ENCODE results near the gene SFXN1.
"Not testable (repeated sequence)": the region's sequence is repeated elsewhere in the genome, so short reads cannot be mapped to it uniquely, and the experiment has no call there.

SFXN1 gene

DNA sequence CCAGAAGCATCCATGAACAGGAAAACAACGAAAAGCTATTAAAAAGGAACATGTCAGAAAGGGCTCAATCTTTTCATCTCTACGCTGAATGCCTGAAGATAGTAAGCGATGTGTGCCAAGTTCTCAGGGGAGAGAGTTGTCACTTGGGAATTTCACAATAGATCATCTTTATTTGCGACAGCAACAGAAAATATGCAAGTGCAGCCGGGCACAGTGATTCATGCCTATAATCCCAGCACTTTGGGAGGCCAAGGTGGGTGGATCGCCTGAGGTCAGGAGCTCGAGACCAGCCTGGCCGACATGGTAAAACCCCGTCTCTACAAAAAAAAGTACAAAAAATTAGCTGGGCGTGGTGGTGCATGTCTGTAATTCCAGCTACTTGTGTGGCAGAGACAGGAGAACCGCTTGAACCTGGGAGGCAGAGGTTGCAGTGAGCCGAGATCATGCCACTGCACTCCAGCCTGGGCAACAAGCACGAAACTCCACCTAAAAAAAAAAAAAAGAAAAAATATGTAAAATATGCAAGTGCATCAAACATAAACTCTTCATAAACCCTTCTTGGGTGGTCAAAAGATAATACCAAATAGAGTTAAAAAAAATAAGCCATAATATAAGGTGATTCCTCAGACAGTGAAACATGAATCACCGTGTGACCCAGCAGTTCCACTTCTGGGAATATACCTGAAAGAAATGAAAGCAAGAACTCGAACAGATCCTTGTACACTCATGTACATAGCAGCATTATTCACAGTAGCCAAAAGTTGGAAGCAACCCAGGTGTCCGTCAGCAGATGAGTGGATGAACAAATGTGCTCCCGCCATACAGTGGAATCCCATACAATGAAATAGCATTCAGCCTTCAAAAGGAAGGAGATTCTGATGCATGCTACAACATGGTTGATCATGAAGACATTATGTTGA, 16.2 kb downstream of the SFXN1 start:
- DNase-seq (ENCODE audit: low read depth, low spot score), result no peak

DNA sequence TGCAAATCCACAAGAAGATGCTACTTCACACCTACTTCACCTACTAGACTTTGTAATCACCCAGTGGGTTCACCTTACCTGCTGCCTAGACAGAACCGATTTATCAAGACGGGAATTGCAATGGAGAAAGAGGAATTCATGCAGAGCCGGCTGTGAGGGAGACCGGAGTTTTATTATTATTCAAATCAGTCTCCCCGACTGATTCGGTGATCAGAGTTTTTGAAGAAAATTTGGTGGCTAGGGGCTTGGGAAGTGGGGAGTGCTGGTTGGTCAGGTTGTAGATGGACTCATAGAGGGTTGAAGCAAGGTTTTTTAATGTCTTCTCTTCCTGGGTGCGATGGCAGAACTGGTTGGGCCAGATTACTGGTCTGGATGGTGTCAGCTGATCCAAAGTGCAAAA, 23.4 kb downstream of the SFXN1 start:
- DNase-seq (ENCODE audit: low read depth, low spot score), result no peak

DNA sequence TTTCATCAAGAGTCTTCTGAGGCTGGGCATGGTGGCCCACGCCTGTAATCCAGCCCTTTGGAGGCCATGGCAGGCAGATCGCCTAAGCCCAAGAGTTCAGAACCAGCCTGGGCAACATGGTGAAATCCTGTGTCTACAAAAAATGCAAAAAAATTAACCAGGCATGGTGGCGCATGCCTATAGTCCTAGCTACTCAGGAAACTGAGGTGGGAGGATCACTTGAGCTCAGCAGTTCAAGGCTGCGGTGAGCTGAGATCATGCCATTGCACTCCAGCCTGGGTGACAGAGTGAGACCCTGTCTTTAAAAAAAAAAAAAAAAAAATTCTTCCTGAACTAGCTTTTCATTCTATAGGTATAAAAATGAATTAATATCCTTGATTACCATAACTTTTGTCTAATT, 29.3 kb downstream of the SFXN1 start:
- DNase-seq (ENCODE audit: low read depth, low spot score), result not testable (repeated sequence)

DNA sequence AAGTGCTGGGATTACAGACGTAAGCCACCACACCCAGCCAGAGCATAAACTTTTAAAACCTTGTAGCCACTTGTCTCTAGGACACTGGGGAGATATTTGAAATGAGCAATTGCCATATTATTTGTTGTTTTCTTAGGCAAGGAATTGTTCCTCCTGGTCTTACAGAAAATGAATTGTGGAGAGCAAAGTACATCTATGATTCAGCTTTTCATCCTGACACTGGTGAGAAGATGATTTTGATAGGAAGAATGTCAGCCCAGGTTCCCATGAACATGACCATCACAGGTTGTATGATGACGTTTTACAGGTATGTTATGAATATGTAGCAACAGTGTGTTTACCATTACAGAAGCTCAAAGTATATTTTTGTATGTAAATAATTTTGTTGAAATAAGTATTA, 30.5 kb downstream of the SFXN1 start:
- DNase-seq (ENCODE audit: low read depth, low spot score), result no peak

DNA sequence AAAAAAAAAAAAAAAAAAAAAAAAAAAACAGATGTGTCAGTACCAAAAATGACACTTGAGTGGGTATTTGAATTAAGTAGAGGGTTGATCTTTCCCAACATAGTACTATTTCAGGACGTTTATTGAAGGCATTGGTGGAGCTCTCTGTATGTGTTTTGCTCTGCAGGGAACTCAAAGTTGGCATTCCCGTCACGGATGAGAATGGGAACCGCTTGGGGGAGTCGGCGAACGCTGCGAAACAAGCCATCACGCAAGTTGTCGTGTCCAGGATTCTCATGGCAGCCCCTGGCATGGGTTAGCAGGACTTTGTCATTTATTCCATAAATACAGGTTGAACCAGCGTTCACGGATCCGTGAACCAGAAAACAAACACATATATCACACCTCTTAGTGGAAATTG, 34.9 kb downstream of the SFXN1 start:
- DNase-seq (ENCODE audit: low read depth, low spot score), result no peak

DNA sequence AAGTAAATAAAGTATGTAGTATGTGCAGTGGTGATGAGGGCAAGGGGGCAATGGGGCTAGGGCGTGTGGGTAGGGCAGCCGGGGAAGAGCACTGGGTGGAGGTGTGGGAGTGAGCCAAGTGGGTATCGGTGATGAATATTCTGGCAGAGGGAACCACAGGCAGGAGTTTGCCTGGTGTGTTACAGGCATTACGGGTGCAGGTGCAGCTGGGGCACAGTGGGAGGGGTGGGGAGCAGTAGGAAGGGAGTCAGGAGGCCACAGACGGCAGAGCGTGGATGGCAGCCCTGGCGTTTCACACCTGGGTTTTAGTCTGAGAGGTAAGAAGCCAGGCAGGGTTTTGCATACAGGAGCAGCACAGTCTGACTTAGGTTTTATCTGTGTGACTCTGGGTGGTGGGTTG, 35.4 kb downstream of the SFXN1 start:
- DNase-seq (ENCODE audit: low read depth, low spot score), result no peak

DNA sequence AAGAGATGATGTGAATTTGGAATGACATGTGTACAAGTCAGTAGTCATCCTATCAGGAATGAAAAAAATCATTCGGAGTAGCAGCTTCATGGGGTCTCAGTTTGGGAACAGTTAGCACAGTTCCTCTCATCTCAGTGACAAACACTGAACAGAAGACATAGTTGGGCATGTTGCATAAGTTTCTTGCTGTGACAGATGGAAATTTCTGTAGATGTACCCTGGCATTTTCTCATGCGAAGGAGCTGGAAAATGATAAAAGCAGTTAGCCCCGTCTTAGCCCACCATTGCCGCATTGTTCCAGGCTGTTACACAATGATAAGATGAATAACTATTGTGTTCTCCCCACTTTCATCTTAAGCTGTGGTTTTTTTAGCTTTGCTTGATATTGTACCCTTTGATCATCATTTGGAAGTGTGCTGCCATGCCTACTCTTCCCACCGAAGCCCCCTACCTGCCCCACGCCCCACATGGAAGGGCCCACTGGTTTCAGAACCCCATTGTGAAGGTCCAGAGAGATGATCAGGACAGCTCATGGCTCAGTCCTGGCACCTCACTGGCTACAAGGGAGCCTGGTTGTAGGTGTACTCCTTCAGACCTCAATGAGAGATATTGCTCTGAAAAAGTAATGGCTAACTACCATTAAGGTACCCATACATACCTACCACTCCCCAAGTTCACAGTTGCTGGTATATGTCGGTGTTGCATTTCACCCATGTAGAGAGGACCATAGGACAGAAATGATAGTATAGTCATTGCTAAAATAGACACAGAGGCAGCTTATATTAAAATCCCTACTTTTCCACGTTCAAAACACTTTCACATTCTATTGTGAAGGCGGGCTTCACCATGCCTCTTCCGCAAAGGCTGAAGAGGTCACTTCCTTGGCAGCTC, 38.8 kb downstream of the SFXN1 start:
- no peak for DNase-seq (ENCODE audit: low read depth, low spot score)

DNA sequence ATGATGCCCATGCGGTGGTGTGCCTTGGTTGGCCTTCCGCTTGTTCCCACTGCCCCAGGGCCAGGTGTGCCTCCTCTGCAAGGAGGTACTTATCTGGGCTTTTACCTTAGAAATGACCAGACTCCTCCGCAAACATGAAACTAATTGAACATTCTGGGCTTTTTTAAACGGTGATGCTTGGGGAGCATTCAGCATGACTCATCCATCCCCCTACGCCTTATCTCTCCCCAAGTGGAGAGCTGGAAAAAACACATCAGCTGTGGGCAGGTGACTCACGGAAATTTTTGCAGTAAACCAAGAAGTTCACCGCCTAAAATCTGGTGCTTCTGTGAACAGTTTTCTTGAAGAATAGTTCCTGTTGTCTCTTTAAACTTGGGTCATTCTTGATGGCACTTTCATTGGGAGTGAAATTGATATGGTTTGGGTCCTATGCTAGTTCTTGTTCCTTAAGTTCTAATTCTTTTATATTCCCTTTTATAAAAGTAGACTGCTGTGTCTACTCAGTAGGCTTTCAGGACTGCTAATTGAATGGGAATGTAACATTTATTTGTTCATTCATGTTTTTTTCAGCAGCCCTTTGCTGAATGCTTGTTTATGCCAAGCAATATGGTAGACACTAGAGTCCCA, 39.6 kb downstream of the SFXN1 start:
- DNase-seq (ENCODE audit: low read depth, low spot score), result peak; percentile 55

DNA sequence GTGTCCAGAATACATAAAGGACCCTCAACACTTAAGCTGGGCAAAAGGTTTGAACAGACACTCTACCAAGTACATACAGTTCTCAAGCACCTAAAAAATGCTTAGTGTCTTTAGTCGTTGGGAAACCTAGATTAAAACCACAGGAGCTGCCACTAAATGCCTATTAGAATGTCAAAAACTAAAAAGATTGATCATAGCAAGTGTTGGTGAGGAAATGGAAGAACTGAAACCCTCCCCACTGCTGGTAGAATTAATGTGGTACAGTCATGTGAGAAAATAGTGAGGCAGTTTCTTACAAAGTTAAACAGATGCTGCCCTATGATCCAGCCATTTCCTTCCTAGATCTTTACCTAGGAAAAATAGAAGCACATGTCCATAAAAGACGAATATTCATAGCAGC, 40.6 kb downstream of the SFXN1 start:
- no peak for DNase-seq (ENCODE audit: low read depth, low spot score)

DNA sequence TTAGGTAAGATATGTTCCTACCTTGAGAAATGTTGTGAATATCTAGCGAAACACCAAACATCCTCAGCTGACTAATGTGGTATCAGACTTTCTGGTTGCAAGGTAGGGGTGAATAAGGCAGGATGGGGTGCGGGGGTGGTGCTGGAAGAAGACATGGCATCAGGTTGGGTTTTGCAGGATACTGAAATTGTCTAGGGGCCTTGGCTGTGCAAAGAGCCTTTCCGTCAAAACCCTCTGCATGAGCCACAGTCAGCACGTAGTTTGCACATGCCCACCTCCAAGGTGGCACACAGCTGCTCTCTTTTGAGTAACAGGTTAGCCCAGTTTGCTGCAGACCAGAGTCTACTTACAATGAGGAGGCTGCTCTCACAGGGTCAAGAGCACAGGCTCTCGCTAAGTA, 42.0 kb downstream of the SFXN1 start:
- no peak for DNase-seq (ENCODE audit: low read depth, low spot score)

DNA sequence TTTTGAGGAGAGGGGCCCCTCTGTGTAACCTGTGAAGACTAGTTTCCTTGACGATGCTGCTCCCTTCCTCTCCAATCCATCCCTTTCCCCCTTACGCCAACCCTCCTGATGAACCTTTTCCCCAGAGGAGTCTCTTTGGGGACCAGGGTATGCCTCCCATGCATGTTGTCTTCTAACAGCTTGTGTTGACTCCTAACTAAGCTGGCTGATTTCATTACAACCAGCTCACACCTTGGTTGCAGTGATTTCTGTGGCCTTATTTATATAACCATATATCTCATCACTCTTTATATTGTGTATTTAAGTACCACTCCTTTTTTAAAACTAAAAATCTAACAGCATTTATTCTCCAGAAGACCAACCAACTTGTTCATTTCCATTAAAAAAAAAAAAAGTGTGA, 42.5 kb downstream of the SFXN1 start:
- DNase-seq (ENCODE audit: low read depth, low spot score), result no peak

DNA sequence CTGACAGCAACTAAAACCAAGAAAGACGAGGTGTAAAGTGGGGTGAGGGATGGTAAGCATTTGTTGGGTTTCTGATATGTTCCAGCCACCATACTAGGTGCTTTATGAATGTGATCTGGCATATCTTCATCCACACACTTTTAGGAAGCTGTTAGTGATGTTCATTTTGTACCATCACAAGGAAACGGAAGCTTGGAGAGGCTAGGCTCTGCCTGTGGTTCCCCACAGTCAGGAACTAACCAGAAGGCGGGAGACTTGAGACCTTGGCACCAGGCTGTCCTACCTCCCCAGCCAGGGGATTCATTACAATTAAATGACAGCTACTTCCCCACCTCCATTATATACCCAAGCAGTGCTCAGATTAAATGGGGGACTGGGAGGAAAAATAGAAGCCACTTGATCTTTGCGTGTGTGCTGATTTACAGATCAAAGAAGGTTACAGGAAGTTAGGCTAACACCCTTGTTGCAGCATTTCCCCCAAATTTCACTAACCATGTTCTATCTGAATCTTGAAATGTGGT, 43.0 kb downstream of the SFXN1 start:
- DNase-seq (ENCODE audit: low read depth, low spot score), result no peak

DNA sequence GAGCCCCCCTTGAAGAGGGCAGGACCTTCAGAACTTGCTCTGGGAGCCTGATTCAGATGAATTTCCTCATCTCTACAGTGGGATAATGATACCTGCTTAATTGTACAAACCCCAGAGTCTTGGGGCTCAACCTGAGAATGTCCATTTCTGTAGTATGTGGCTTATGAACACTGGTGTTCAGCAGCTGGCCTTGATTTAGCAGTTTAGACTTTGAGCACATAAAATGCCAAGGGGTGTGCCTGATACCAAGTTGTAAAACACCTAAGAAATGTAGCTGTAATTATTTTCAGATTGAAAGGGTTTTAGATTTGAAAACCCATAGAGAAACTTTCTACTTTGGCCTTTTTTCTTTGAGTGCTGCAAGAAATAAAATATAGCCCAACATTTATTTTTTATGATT, 44.9 kb downstream of the SFXN1 start:
- DNase-seq (ENCODE audit: low read depth, low spot score), result no peak

DNA sequence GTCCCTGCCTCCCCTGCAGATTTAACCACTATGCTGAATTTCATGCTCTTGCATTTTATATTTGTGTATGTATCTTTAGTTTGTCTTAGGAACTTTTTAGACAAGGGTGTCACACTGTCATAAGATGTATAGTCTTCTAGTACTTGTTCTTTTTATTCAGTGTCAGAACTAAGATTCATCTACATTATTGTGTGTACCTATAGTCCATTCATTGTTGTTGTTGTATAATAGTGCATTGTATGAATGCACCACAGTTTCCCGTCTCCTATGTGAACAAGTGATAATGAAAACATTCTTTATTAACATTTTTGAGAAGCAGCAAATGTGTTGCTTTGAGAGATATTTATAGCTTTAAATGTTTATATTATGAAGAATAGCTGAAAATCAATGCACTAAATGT, 45.9 kb downstream of the SFXN1 start:
- no peak for DNase-seq (ENCODE audit: low read depth, low spot score)

DNA sequence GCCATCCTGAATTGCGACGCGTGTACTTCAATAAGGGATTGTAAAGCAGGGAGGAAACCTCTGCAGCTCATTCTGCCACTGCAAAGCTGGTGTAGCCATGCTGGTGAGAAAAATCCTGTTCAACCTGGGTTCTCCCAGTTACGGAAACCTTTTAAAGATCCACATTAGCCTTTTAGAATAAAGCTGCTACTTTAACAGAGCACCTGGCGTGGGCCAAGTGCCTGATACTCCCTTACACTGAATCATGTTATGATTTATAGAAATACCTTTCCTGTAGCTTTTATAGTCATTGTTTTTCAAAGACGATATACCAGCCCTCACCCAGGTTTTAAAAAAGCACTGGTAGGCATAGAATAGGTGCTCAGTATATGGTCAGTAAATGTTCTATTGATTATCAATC, 48.3 kb downstream of the SFXN1 start:
- no peak for DNase-seq (ENCODE audit: low read depth, low spot score)

DNA sequence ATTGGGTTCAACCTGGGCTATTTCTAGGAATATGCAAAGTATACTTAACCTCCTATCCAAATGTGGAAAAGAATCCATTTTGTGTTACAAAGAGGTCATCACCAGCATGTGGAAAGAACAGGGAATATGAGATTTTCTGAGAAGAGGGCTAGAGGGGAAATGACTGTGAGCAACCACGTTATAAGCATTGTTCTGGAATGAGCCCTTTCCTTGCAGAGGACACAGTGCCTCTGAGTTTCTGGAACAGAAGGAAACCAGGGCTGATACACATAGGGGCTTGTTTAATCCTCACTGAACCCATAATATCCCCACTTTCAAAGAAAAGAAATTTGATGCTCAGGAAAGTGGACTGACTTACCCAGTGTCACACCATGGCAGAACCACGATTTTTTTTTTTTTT, 53.0 kb downstream of the SFXN1 start:
- no peak for DNase-seq (ENCODE audit: low read depth, low spot score)

DNA sequence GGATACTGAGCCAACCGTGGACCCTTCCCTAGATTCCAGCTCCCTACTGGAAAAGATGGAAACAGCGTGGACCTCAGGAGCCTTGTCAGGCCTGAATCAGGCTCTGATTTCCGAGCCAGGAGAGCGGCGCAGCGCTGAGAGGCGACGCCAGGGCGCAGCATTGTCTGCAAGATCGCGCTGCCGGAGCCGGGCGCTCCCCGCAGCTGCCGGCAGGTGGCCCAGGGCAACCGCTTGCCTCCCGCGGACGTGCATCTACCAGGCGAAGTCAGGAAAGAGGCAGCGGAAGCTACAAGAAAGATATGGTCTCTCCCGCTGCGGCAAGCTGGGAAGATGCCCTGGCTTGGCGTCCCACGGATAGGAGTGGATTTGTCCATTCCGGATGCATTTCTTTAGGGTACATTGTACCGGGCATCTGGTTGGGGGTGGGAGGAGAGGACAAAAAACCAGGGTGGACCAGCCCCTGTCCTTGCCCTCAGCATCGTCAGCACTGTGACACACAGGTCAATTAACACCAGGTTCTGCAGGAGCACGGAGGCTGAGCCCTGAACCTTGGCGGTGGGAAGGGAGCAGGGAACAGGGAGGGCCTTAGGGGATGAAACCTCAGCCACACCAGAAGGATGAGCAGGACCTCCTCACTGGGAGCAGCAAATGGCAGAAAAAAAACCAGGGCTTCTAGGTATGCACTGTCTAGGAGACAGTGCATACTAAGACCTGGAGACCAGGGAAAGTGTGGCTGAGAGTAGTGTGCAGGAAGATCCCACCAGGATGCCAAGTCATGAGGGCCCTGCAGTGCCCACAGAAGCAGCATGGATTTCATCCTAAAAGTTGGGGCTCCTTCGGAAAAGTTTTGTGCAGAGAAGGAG, 55.9 kb downstream of the SFXN1 start:
- peak; percentile 65 for DNase-seq (ENCODE audit: low read depth, low spot score)

DNA sequence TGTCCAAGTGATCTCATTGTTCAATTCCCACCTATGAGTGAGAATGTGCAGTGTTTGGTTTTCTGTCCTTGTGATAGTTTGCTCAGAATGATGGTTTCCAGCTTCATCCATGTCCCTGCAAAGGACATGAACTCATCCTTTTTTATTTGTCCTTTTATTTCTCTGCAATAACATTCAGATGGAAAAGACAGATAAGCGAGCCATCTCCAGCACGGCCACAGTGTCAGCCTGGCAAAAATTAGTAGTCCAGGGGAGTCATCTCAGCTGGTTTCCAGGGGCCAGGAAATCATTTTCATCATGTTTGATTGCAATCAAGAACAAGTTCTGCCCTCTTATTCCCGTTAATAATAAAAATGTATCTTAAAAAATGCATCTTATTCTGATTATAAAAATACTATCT, 57.0 kb downstream of the SFXN1 start:
- not testable (repeated sequence) for DNase-seq (ENCODE audit: low read depth, low spot score)

DNA sequence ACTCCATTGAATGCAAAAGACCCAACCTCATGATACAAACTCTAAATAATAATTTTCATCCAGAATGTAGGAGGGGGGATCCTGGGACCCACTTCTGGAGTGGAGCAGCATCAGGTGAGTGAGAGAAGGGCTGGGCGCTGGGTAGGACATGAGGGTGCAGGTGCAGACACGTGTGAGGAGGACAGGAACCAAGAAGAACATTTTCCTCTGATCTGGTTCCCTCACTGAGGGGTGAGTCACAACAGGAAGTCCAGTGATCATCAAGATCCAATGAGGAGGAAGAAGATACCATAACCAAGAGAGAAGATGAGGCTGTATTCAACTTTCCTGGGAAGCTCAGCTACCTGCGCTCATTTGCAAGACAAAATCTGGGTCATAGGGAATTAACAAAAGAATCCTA, 57.4 kb downstream of the SFXN1 start:
- no peak for DNase-seq (ENCODE audit: low read depth, low spot score)

DNA sequence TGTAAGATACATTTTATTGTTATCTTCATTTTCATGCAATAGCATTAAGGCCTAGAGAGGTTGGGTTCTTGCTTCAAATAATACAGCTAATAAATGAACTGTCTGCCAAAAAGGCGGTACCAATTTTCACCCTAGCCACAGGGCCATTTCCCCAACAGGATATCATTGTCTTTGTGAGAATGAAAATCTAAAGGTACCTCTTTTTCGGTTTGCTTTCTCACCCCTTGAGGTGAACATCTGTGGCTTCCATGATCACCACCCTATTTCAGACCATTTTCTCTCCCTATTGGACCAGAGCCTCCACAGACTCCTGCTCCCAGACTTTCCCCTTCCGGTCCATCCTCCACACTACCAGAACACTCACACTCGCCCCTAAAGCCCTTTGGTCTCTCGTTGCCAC, 60.2 kb downstream of the SFXN1 start:
- DNase-seq (ENCODE audit: low read depth, low spot score), result no peak

DNA sequence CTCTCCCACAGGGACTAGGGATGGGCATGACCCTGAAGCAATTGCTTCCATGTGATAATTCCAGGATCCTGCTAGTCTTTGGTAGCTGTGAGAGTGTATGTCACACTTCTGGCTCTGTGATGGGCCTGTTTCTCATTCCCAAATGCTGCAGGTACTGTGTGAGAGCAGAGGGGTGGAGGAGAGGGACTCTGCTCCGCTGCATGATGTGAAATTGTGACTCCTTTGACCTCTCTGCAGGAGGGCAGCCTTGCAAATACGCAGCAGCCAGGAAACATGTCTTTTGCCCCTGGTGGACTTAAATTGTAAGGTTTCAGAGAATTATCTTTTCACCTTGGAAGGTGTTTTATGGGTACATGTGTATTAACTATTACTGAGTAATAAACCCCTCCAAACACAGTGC, 61.6 kb downstream of the SFXN1 start:
- DNase-seq (ENCODE audit: low read depth, low spot score), result no peak

Measured in activated CD4-positive, CD25-positive, alpha-beta regulatory T cell treated with anti-CD3 and anti-CD28 coated beads, Interleukin-2, amount 50 U/mL, for 16 hours (primary cell).